GM23338 (cell line): ENCODE data around the gene TRIOBP. TPM values are rescaled to one million over a fixed set of nuclear protein-coding genes. Genes with fewer than 3 reads are reported as not detected.

Experiments
- ATAC-seq: fragments of 200-7000 bp; cut with Tn5 transposase; 3 replicates; pipeline ENCODE4 v1.9.1; 2020
- DNase-seq: peaks from one replicate; pipeline ENCODE4 v3.0.0-alpha.2; 2015; ENCODE audit warnings: low spot score
- H2AFZ ChIP-seq: fragments of 200-600 bp; sonication (generic); 2 replicates; pipeline ENCODE4 v1.8.0; 2016; ENCODE audit warnings: antibody characterized with exemption, mild to moderate bottlenecking, moderate library complexity
- H3F3A ChIP-seq: fragments of 200-600 bp; sonication (generic); replicated peaks from 2 replicates; pipeline ENCODE4 v1.8.0; 2017; ENCODE audit warnings: antibody characterized with exemption, mixed run types, low read depth
- H3K27ac ChIP-seq: fragments of 200-600 bp; sonication (generic); 2 replicates; pipeline ENCODE4 v1.6.1; 2016; ENCODE audit warnings: low read depth
- H3K27me3 ChIP-seq: fragments of 200-600 bp; sonication (generic); 2 replicates; pipeline ENCODE4 v1.8.0; 2016; ENCODE audit warnings: mild to moderate bottlenecking, mixed run types, moderate library complexity; ENCODE audit not compliant: insufficient read depth
- H3K36me3 ChIP-seq: fragments of 200-600 bp; sonication (generic); 2 replicates; pipeline ENCODE4 v1.8.0; 2016; ENCODE audit warnings: mild to moderate bottlenecking; ENCODE audit not compliant: insufficient read depth
- H3K4me1 ChIP-seq: fragments of 200-600 bp; sonication (generic); 2 replicates; pipeline ENCODE4 v1.8.0; 2016; ENCODE audit warnings: mild to moderate bottlenecking, moderate library complexity; ENCODE audit not compliant: insufficient read depth
- H3K4me2 ChIP-seq: fragments of 200-600 bp; sonication (generic); 2 replicates; pipeline ENCODE4 v1.7.1; 2017; ENCODE audit warnings: mixed run types
- H3K4me3 ChIP-seq: fragments of 200-600 bp; sonication (generic); 2 replicates; pipeline ENCODE4 v1.6.1; 2016; ENCODE audit warnings: mixed run types
- H3K79me2 ChIP-seq: fragments of 200-600 bp; sonication (generic); replicated peaks from 2 replicates; pipeline ENCODE4 v1.8.0; 2017; ENCODE audit warnings: mild to moderate bottlenecking; ENCODE audit not compliant: insufficient read depth
- H3K9me2 ChIP-seq: fragments of 200-600 bp; sonication (generic); 2 replicates; pipeline ENCODE4 v1.8.0; 2017; ENCODE audit not compliant: insufficient read depth
- H4K20me1 ChIP-seq: fragments of 200-600 bp; sonication (generic); replicated peaks from 2 replicates; pipeline ENCODE4 v1.8.0; 2017; ENCODE audit warnings: mild to moderate bottlenecking; ENCODE audit not compliant: insufficient read depth
- H3K27ac Mint-ChIP-seq: 2 replicates; pipeline ENCODE4 v1.8.0; 2020; ENCODE audit warnings: inconsistent platforms, mild to moderate bottlenecking, moderate library complexity, mixed read lengths
- H3K27me3 Mint-ChIP-seq: 3 replicates; pipeline ENCODE4 v1.8.0; 2022; ENCODE audit warnings: low read depth, mild to moderate bottlenecking, moderate library complexity, mixed read lengths, inconsistent platforms; ENCODE audit not compliant: insufficient read depth, poor library complexity
- H3K36me3 Mint-ChIP-seq: 3 replicates; pipeline ENCODE4 v1.8.0; 2021; ENCODE audit warnings: low read depth, mild to moderate bottlenecking, inconsistent platforms, moderate library complexity, mixed read lengths
- H3K4me1 Mint-ChIP-seq: 3 replicates; pipeline ENCODE4 v1.8.0; 2020; ENCODE audit warnings: mild to moderate bottlenecking, inconsistent platforms, mixed read lengths
- H3K4me3 Mint-ChIP-seq: 3 replicates; pipeline ENCODE4 v1.8.0; 2021; ENCODE audit warnings: moderate library complexity, mild to moderate bottlenecking, inconsistent platforms, mixed read lengths
- H3K9me3 Mint-ChIP-seq: 3 replicates; pipeline ENCODE4 v1.8.0; 2020; ENCODE audit warnings: moderate library complexity, mild to moderate bottlenecking, inconsistent platforms, mixed read lengths
- CREB1 ChIP-seq: fragments of 250-450 bp; sonication (Bioruptor Pico); IDR thresholded peaks from 2 replicates; pipeline ENCODE4 v1.5.0; 2020; ENCODE audit warnings: low read depth, mild to moderate bottlenecking, moderate library complexity
- CTCF ChIP-seq, 2 experiments: fragments of 200-600 bp in 1 of 2; sonication (generic) in 1 of 2; conservative IDR thresholded peaks; 2 replicates each; pipeline versions ENCODE4 v1.5.1 to v1.6.1; 2016 to 2017; ENCODE audit warnings: antibody characterized with exemption in 2 of 2, low read depth in 2 of 2, mild to moderate bottlenecking in 2 of 2, moderate library complexity in 1 of 2
- ETS1 ChIP-seq: IDR thresholded peaks from 2 replicates; pipeline ENCODE4 v1.6.1; 2016; ENCODE audit warnings: antibody characterized with exemption
- EZH2 ChIP-seq: fragments of 200-600 bp; sonication (generic); IDR thresholded peaks from one replicate; pipeline ENCODE4 v1.8.0; 2017; ENCODE audit warnings: antibody characterized with exemption, mild to moderate bottlenecking, low read depth; ENCODE audit not compliant: unreplicated experiment
- EZH2phosphoT487 ChIP-seq: fragments of 200-600 bp; sonication (generic); IDR thresholded peaks from one replicate; pipeline ENCODE4 v1.8.1; 2018; ENCODE audit warnings: antibody characterized with exemption; ENCODE audit not compliant: unreplicated experiment
- JUNB ChIP-seq: IDR thresholded peaks from one replicate; pipeline ENCODE4 v1.6.1; 2016; ENCODE audit warnings: antibody characterized with exemption; ENCODE audit not compliant: unreplicated experiment
- NANOG ChIP-seq: IDR thresholded peaks from 2 replicates; pipeline ENCODE4 v1.6.1; 2016; ENCODE audit warnings: antibody characterized with exemption, borderline replicate concordance
- POLR2AphosphoS5 ChIP-seq: IDR thresholded peaks from 2 replicates; pipeline ENCODE4 v1.6.1; 2016; ENCODE audit warnings: antibody characterized with exemption, low read depth
- REST ChIP-seq: IDR thresholded peaks from one replicate; pipeline ENCODE4 v1.6.1; 2018; ENCODE audit warnings: antibody characterized with exemption; ENCODE audit not compliant: unreplicated experiment
- STAT1 ChIP-seq: IDR thresholded peaks from one replicate; pipeline ENCODE4 v1.6.1; 2016; ENCODE audit warnings: antibody characterized with exemption; ENCODE audit not compliant: unreplicated experiment
- ZNF114 ChIP-seq: fragments of 250-450 bp; sonication (Bioruptor Pico); IDR thresholded peaks from 2 replicates; pipeline ENCODE4 v1.5.0; 2020; ENCODE audit warnings: mild to moderate bottlenecking, moderate library complexity
- ZNF331 ChIP-seq: fragments of 250-450 bp; sonication (Bioruptor Pico); IDR thresholded peaks from 2 replicates; pipeline ENCODE4 v1.5.0; 2020; ENCODE audit warnings: low read depth, mild to moderate bottlenecking, moderate library complexity
- ZNF462 ChIP-seq: fragments of 250-450 bp; sonication (Bioruptor Pico); IDR thresholded peaks from 2 replicates; pipeline ENCODE4 v1.5.0; 2020; ENCODE audit warnings: mild to moderate bottlenecking, moderate library complexity
- polyA plus RNA-seq: library from polyadenylated mRNA; unstranded; fragments of >200 nt; fragmentation: Nextera tagmentation; extraction: Ambion mirVana; gene quantifications from 2 replicates; pipeline ENCODE4 v1.2.1, GENCODE V29; 2016
- total RNA-seq: library from RNA; depleted of rRNA; stranded (reverse); fragments of >200 nt; shearing (Covaris generic); gene quantifications from 2 replicates; pipeline ENCODE4 v1.2.3, GENCODE V29; 2014

TRIOBP gene
- total and polyA plus RNA-seq, 2 experiments from 2014 or later = 21.4 to 48.4 TPM

GRCh38 chr22:37811867-37812266 is 115.0 kb downstream of the TRIOBP start:
- H4K20me1 ChIP-seq = peaks cover 5% of the 10 kb centered on the region

More at GRCh38 chr22:37811867-37812266, 115.0 kb downstream of the TRIOBP start:
- Histone ChIP-seq H3K36me3 (peaks cover 4% of the 10 kb centered on the region; the same call in 1 of the 2 replicates), H3K4me2 (no peak overlapping the region), H3K27me3 (peaks cover 22% of the 10 kb centered on the region), H3K9me2 (no peaks in the 10 kb centered on the region), H3K79me2 (no peaks in the 10 kb centered on the region), H3K4me1 (0 out of 2 replicates have a peak, but pooled peaks cover 6% of the 10 kb centered on the region), H2AFZ (no peak overlapping the region), H3K4me3 (no peak overlapping the region), H3K27ac (no peak overlapping the region), H3F3A (no peaks in the 10 kb centered on the region)
- Mint-ChIP-seq H3K4me3 (no peak overlapping the region), H3K9me3 (no peaks in the 10 kb centered on the region), H3K27me3 (peaks cover 19% of the 10 kb centered on the region), H3K4me1 (0 out of 3 replicates have a peak, but pooled peaks cover 3% of the 10 kb centered on the region), H3K36me3 (peaks cover 17% of the 10 kb centered on the region), H3K27ac (no peak overlapping the region)
- no peak for TF ChIP-seq ZNF114 (CRISPR knock-in tag)
- no peak for TF ChIP-seq CTCF (conservative IDR thresholded peaks at IDR 0.05; ENCODE audit: low read depth in 2 of 2)
- no peak for TF ChIP-seq ETS1
- TF ChIP-seq STAT1 = no peak
- TF ChIP-seq REST = no peak
- no peak for TF ChIP-seq JUNB
- no peak for TF ChIP-seq NANOG
- no peak for TF ChIP-seq POLR2AphosphoS5
- no peak for TF ChIP-seq EZH2phosphoT487
- no peak for TF ChIP-seq ZNF462 (CRISPR knock-in tag)
- no peak for TF ChIP-seq EZH2
- no peak for TF ChIP-seq ZNF331 (CRISPR knock-in tag)
- TF ChIP-seq CREB1 (CRISPR knock-in tag) = no peak
- ATAC-seq (no peak), DNase-seq (no peak)
